ENCODE results near the gene MAP3K2.

GRCh38 chr2:127373362-127374083 lies 14.3 kb downstream of the MAP3K2 start:
- TF ChIP-seq POLR2A (IDR thresholded peaks at IDR 0.05), result no peak
- no peak for TF ChIP-seq CTCF (IDR thresholded peaks at IDR 0.05 in 4 of 5, conservative IDR thresholded peaks at IDR 0.05 in 1 of 5)

Measured in gastrocnemius medialis (tissue), 4 donors.